ENCODE data around the gene PPP1R12C.

PPP1R12C gene

GRCh38 chr19:55146078-55146704 is 28.8 kb upstream of the PPP1R12C start:
- DNase-seq: no peak

- DNase-seq: no peak
Measured at GRCh38 chr19:55145232-55145631, 27.8 kb upstream of the PPP1R12C start.

GRCh38 chr19:55141696-55142095 is 24.3 kb upstream of the PPP1R12C start:
- no peak for DNase-seq

- no peak for DNase-seq
Measured at GRCh38 chr19:55137915-55138314, 20.5 kb upstream of the PPP1R12C start.

- no peak for DNase-seq
Measured at GRCh38 chr19:55136399-55137102, 19.1 kb upstream of the PPP1R12C start.

GRCh38 chr19:55134736-55135135 is 17.3 kb upstream of the PPP1R12C start:
- DNase-seq: no peak

GRCh38 chr19:55133639-55134444 is 16.4 kb upstream of the PPP1R12C start:
- DNase-seq: no peak

GRCh38 chr19:55132453-55133129 is 15.2 kb upstream of the PPP1R12C start:
- no peak for DNase-seq

GRCh38 chr19:55131421-55131820 is 14.0 kb upstream of the PPP1R12C start:
- no peak for DNase-seq

GRCh38 chr19:55119053-55119452 is 1.6 kb upstream of the PPP1R12C start:
- no peak for DNase-seq

GRCh38 chr19:55118401-55118991 is 1.1 kb upstream of the PPP1R12C start:
- DNase-seq: no peak

GRCh38 chr19:55117663-55118391 is 390 bp upstream of the PPP1R12C start:
- peak; percentile 83 for DNase-seq

GRCh38 chr19:55116232-55116858 is 1.1 kb downstream of the PPP1R12C start:
- no peak for DNase-seq

- DNase-seq: no peak
Measured at GRCh38 chr19:55115446-55116065, 1.9 kb downstream of the PPP1R12C start.

- DNase-seq: no peak
Measured at GRCh38 chr19:55114566-55115145, 2.8 kb downstream of the PPP1R12C start.

- no peak for DNase-seq
Measured at GRCh38 chr19:55113570-55114039, 3.8 kb downstream of the PPP1R12C start.

- DNase-seq: no peak
Measured at GRCh38 chr19:55112777-55113569, 4.5 kb downstream of the PPP1R12C start.

- DNase-seq: no peak
Measured at GRCh38 chr19:55112246-55112776, 5.1 kb downstream of the PPP1R12C start.

- DNase-seq: no peak
Measured at GRCh38 chr19:55111238-55111831, 6.1 kb downstream of the PPP1R12C start.

All from GOT3 (cell line).